GF-D8 (cell line): ENCODE data around the gene ADAMTSL5.
"Not testable (repeated sequence)": the region's sequence is repeated elsewhere in the genome, so short reads cannot be mapped to it uniquely, and the experiment has no call there.

ENCODE experiments used
- DNase-seq: peaks from one replicate; lab custom pipeline; 2025; lab: John Stamatoyannopoulos, UW

The ADAMTSL5 gene

DNA sequence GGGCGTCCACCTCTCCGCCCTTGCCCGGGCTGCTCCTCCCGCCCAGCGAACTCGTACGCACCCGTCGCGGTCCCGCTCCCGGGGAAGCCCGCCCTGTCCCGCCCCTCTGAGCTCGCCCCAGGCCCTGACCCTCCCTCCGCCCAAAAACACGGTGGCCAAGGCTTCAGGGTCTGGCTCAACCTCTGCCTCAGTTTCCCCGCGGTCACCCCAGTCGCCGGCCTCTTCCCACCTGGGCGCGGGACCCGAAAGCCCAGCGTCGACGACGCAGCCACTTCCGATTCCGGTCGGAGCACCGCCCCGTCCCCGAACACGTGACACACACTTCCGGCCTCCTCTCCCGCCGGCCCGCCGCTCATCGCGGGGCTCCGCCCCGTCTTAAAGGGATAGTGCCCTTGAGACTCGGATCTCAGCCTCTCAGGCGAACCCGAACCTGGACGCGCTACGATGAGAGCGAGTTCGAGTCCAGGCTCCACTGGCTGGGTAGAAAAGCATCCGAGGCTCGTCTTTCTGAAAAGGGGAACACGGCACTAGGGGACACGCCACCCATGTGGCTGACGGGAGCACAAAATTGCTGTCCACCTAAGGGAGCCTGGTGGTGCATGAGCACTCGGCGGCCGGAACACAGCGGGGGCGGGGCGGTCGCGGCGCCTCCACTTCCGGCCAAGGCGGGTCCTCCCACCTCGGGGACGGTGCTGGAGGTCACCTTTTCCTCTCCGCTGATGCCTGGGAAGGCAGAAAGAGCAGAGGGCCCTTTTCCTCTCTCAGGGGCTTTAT lies 33.7 kb downstream of the ADAMTSL5 start, which contains the start of gene C19orf25:
TSS of gene C19orf25 (minus strand) at position 282 of the 774 bp plus-strand sequence. CDS start 312 bp downstream, outside the sequence.
- peak; percentile 83 for DNase-seq

DNA sequence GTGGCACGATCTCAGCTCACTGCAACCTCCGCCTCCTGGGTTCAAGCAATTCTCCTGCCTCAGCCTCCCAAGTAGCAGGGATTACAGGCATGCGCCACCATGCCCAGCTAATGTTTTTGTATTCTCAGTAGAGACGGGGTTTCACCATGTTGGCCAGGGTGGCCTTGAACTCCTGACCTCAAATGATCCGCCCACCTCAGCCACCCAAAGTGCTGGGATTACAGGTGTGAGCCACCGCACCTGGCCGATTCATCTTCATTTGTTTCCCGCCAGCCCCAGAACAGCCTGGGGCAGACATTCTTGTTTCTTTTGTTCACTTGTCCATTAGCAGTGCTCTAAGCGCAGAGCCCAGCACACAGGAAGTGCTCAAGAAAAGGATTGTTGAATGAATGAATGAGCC lies 35.8 kb downstream of the ADAMTSL5 start:
- DNase-seq: not testable (repeated sequence)

DNA sequence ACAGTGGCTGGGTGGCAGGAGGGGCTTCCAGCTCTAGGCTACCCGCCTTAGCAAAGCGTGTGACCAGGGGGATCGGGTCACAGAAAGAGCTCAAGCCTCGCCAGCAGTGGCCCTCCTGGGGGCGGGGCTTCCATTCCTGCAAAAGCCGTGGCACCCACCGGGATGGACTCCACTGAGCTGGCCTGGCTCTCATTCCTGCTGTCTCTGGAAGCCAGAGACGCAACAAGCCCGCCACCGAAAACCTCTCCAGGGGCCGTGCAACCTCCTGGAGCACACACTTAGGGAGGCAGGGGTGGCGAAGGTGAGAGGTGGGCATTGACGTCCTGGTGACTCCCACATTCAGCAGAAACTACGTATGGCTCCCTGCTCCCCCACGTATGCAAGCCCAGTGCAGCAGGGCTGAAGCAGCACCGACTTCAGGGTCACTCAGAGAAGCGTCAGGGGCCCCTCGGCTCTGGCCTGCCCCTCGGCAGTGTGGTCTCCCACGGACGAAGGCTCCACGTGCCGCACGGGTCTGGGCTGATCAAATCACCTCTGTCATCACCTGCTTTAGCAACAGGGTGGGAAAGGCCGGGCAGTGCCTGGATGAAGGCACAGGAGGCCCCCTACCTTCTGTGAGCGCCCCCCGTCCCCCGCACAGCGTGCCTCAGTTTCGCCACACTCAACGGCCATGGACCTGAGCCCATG lies 36.9 kb downstream of the ADAMTSL5 start:
- DNase-seq: no peak

DNA sequence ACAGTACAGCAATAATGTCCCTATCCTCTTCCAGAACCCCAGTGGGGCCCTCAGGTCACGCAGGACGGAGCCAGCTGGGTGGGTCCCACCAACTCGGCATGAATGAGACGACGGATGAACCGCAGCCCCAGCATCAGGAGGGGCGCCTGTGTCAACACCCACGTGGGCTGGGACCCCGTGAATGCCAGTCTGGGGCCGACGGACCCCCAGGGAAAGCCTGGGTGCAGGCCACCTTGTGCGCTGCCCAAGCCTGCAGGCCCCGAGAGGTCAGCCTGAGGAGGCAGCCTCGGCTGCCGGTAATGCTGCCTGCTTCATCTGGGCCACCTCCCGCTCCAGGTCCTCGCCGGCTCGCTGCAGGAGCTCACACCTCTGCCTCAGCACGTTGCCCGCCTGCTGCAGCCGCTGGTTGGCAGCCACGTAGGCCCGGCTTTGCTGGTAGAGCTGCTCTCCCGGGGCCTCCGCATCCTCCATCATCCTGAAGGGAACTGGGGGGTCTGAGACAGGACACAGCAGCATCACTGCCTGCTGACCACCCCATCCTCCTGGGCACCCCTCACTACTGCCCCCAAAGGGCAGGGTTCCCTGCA lies 38.0 kb downstream of the ADAMTSL5 start:
- DNase-seq: no peak

DNA sequence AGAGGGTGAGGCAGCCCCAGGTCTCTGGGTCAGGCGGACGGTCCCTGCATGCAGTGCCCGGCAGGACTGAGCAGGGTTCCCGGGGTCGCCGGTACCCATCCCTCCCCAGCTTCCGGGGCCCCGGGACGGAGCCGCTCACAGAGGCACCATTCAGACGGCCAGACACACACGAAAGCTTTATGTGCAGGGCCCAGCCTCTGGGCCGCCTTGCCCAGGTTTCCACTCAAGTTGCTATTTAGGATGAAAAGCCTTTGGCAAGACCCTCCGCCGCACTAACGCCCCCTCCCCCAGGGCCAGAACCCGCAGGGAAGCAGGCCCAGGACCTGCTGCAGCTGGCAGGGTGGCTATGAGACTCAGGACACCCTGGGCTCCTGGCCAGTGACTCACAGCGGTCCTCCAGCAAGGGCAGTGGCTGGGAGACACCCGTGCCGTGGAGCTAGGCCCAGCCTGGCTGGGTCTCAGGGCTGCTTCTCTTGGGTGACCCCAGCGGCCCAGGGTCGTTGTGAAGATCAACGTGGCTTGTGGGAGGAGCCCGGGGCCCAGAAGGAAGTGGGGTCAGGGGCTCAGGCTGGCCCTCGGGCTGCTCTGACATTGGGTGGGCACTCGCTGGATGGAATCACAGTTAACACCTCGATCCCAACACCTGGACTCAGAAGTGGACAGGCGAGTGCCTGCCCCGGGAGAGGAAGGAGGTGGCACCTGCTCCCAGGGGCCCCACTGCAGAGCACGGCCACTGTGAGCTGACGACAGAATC lies 38.6 kb downstream of the ADAMTSL5 start:
- DNase-seq: no peak

DNA sequence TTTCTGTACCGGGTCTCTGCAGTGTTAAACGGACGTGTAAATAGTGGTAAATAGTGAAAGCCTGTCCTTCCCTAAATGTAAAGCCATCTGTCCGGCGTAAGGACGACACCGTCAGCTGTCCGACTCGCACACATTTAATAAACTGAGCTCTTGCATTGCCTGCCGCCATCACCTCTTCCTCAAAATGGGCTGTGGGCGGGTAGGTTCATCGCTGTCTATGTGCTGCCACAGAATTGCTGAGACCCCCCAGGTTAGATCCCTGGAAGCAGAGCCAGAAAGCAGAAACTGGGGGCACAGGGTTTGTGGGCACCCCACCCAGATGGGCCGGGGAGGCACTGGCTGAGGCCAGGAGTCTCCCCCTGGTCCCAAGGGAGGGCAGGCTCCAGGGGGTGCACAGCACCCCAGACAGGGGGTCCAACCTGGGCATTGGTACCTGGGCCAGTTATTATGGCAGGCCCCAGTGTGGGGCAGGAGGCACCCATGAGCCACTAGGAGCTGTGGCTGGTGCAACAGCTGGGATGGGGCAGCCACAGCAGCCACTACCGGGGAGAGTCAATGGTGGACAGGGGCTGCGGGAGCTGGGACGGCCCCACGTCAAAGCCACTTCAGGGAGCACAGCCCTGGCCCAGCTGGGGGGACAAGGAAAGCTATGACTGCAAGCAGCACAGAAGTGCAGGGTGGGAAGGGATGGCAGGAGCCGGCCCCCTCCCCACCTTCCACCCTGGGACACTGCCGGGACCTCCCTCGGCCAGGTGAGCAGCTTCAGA lies 39.6 kb downstream of the ADAMTSL5 start:
- no peak for DNase-seq

DNA sequence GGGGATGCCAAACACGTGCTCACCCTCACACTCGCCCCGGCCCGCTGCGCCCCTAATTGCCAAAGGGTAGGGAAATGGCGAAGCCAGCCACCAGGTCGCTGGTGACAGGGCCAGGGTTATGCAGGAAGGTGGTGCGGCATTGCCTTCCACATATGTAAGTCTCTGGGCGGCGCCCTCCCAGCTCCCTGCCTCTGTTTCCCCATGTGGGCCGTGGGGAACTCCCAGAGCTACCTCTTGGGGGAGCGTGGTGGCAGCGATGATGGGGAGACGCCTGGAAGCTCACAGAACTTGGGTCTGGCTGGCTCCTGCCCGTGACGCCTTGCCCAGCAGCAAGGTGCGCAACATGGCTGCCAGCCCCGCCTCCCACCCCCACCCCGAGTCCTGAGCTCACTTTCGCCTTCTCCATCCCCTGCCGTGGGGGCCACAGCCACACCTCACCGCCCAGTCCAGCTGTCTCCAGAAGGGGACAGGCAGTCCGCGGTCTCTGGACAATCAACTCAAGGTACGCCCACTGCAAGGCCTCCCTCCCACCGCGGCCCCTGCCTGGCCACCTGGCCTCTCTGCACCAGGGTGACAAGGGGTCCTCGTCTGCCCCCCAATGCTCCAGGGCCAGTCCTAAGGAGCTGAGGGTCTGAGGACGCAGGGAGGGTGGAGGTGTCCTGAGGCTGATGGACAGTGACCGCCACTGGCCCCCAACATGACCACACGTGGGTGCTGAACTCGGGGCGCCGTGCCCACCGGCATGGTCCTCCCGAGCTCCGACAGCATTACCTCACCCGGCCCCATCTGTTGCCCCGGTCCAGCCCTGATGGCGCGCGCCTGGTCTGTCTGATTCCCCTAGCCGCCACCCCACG lies 40.4 kb downstream of the ADAMTSL5 start:
- DNase-seq: no peak

DNA sequence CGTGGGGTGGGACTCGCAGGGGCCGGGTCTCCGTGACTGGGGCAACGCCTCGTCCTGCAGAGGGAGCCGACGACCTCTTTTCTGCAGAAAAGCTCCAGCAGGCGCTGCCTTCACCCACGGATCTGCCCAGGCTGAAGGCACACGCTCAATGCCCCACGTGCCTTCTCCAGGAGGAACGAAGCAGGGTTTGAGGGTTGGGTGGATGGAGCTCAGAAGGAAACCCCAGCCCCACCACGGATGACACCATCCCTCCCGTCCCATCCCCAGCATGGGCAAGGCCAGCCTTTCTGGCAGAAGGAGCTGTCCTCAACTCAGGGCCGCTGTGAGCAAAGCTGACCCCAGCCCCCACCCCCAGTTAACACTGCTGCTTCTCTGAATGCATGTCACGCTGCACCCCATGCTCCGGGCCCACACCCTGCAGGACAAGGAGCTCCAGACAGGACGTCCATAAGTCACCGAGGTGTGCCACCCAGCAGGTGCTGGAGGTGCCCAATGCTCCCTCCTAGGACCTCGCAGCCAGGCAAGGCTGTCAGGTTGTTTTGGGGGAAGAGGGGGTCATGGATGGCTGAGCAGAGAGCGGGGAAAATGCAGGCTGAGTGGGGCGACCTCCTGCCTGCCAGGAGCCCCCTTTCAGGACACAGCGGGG lies 41.2 kb downstream of the ADAMTSL5 start:
- no peak for DNase-seq

DNA sequence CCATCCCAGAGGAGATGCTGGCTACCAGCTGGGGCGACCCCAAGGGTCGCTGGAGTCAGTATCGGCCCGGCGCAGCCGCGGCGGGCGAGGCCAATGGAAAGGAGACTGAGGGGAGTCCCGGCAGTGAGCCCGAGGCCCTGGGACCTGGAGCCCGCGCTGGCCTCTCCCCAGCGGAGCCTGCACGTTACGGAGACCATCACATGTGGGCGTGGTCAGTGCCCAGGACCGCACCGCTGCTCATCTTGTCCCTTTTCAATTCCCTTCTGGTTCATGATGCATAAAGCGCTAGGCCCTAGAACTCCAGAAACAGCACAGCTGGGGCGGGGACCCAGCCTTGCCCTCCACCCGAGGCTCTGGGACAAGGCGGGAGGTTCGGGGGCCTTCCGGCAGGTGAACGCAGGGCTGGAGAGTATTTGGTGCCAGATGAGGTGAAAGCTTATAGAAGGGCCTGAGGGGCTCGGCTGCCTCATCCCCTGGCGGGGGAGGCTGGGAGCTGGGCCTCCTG lies 41.8 kb downstream of the ADAMTSL5 start:
- DNase-seq: no peak

DNA sequence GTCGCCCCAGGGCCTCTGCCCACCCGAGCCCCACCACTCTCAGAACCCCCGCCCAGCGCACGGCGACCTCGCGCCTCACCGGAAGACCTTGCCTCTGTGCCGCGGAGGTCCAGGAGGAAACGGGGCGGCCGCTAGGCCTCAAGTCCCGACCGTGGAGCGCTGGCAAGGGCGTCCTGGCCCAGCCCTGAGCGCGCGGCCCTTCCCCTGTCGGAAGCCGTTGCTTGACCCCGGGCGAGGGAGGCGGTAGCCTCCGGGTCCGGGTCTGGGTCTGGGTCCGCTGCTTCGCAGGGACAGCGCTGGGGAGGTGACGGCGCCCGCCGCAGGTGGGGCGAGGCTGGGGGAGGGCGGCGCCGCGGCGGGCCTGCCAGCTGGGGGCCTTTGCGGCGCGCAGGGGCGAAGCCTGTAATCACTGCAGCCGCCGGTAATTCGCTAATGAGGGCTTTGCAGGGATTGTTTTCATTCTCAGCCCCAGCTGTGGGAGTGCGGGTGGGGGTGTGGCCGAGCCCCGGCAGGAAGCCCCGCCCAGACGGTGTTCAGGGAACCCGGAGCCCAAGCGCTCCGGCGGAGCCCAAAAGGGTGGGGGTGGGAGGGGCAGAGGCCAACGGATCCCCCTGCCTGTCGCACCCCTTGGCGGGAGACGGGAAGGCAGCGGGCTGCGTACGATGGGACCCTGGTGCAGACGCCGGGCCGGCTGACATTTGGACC lies 42.4 kb downstream of the ADAMTSL5 start:
- DNase-seq: no peak

DNA sequence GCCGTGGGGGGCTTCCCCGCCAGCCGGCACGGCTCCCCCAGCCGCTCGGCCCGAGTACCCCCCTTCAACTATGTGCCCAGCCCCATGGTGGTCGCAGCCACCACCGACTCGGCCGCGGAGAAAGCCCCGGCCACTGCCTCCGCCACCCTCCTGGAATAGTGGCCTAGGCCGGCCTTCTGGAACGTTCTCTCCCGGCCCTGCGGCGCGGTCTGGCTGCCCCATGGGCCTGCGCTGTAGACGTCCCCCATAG lies 42.8 kb downstream of the ADAMTSL5 start:
- DNase-seq: no peak

DNA sequence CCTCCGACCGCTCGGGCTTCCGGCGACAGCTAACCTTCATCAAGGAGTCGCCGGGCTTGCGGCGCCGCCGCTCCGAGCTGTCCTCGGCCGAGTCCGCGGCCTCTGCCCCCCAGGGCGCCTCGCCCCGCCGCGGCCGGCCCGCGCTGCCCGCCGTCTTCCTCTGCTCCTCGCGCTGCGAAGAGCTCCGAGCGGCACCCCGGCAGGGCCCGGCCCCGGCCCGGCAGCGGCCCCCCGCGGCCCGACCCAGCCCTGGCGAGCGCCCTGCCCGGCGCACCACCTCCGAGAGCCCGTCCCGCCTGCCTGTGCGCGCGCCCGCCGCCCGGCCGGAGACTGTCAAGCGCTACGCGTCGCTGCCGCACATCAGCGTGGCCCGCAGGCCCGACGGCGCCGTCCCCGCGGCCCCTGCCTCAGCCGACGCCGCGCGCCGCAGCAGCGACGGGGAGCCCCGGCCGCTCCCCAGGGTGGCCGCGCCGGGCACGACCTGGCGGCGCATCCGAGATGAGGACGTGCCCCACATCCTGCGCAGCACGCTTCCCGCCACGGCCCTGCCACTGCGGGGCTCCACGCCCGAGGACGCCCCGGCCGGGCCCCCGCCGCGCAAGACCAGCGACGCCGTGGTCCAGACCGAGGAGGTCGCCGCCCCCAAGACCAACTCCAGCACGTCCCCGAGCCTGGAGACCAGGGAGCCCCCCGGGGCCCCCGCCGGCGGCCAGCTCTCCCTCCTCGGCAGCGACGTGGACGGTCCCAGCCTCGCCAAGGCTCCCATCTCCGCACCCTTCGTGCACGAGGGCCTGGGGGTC lies 43.4 kb downstream of the ADAMTSL5 start:
- DNase-seq: no peak

DNA sequence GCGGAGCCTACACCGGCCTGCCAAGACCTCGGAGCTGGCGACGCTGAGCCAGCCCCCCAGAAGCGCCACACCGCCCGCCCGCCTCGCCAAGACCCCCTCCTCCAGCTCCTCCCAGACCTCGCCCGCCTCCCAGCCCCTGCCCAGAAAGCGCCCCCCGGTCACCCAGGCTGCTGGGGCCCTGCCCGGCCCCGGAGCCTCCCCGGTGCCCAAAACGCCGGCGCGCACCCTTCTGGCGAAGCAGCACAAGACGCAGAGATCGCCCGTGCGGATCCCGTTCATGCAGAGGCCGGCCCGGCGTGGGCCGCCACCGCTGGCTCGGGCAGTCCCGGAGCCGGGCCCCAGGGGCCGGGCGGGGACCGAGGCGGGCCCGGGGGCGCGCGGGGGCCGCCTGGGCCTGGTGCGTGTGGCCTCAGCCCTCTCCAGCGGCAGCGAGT lies 44.0 kb downstream of the ADAMTSL5 start:
- no peak for DNase-seq

DNA sequence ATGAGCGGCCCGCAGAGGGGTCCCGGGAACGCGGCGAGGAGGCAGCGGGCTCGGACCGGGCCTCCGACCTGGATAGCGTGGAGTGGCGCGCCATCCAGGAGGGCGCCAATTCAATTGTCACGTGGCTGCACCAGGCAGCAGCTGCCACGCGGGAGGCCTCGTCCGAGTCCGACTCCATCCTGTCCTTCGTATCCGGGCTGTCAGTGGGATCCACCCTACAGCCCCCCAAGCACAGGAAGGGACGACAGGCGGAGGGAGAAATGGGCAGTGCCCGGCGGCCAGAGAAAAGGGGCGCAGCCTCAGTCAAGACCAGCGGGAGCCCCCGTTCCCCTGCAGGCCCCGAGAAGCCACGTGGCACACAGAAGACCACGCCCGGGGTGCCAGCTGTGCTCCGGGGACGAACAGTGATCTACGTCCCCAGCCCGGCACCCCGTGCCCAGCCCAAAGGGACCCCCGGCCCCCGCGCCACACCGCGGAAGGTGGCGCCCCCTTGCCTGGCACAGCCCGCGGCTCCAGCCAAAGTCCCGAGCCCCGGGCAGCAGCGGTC lies 44.5 kb downstream of the ADAMTSL5 start:
- DNase-seq: peak; percentile 19

DNA sequence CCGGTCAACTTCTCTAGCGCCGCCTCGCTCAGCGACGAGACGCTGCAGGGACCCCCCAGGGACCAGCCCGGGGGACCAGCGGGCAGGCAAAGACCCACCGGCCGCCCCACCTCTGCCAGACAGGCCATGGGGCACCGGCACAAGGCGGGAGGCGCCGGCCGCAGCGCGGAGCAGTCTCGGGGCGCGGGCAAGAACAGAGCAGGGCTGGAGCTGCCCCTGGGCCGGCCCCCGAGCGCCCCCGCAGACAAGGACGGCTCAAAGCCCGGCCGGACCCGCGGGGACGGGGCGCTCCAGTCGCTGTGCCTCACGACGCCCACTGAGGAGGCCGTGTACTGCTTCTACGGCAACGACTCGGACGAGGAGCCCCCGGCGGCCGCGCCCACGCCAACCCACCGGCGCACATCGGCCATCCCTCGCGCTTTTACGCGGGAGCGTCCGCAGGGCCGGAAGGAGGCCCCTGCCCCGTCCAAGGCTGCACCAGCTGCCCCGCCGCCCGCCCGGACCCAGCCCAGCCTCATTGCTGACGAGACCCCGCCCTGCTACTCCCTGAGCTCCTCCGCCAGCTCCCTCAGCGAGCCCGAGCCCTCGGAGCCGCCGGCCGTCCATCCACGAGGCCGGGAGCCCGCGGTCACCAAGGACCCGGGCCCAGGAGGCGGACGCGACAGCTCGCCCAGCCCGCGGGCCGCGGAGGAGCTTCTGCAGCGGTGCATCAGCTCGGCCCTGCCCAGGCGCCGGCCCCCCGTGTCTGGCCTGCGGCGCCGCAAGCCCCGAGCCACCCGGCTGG lies 45.1 kb downstream of the ADAMTSL5 start:
- no peak for DNase-seq

DNA sequence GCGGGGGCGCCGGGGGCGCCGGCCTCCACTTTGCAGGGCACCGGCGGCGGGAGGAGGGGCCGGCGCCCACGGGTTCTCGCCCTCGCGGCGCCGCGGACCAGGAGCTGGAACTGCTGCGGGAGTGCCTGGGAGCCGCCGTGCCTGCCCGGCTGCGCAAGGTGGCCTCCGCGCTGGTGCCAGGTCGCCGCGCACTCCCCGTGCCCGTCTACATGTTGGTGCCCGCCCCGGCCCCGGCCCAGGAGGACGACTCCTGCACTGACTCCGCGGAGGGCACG lies 45.7 kb downstream of the ADAMTSL5 start:
- DNase-seq: no peak

DNA sequence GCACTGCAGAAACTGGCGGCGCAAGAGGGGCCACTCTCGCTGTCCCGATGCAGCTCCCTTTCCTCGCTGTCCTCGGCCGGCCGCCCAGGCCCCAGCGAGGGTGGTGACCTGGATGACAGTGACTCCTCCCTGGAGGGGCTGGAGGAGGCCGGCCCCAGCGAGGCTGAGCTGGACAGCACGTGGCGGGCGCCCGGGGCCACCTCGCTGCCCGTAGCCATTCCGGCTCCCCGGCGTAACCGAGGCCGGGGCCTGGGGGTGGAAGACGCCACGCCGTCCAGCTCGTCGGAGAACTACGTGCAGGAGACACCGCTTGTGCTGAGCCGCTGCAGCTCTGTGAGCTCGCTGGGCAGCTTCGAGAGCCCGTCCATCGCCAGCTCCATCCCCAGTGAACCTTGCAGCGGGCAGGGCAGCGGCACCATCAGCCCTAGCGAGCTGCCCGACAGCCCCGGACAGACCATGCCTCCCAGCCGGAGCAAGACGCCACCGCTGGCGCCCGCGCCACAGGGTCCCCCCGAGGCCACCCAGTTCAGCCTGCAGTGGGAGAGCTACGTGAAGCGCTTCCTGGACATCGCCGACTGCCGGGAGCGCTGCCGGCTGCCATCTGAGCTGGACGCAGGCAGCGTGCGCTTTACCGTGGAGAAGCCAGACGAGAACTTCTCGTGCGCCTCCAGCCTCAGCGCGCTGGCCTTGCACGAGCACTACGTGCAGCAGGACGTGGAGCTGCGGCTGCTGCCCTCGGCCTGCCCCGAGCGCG lies 46.2 kb downstream of the ADAMTSL5 start:
- no peak for DNase-seq
